ENCODE data around the gene WDR27.

- no peak for TF ChIP-seq GATA2 (IDR thresholded peaks at IDR 0.05; ENCODE audit: low read depth, low read length)
- TF ChIP-seq GATA3 (IDR thresholded peaks at IDR 0.05; ENCODE audit: low read depth, low read length): no peak
These were observed 193.4 kb downstream of the WDR27 start for GRCh38 chr6:169508452-169508851.
